HG03159 (cell line): ENCODE data around the gene DFFB.
"Not testable (repeated sequence)": the region's sequence is repeated elsewhere in the genome, so short reads cannot be mapped to it uniquely, and the experiment has no call there.

Experiments
- ATAC-seq: cut with Tn5 transposase; IDR thresholded peaks from one replicate; pipeline ENCODE4 v1.9.1; 2021; ENCODE audit warnings: mild to moderate bottlenecking, moderate library complexity; ENCODE audit not compliant: unreplicated experiment

DFFB gene

GRCh38 chr1:3907031-3907534 is 49.8 kb downstream of the DFFB start:
- no peak for ATAC-seq

- ATAC-seq, result no peak
These were observed 50.4 kb downstream of the DFFB start for GRCh38 chr1:3907621-3908165.

GRCh38 chr1:3908886-3909517 is 51.7 kb downstream of the DFFB start:
- no peak for ATAC-seq

- no peak for ATAC-seq
These were observed 52.3 kb downstream of the DFFB start for GRCh38 chr1:3909615-3910014.

GRCh38 chr1:3910049-3910731 is 52.9 kb downstream of the DFFB start:
- ATAC-seq, result no peak

GRCh38 chr1:3910857-3911845 is 53.9 kb downstream of the DFFB start:
- ATAC-seq, result no peak

GRCh38 chr1:3911981-3912808 is 54.9 kb downstream of the DFFB start:
- no peak for ATAC-seq

- ATAC-seq, result no peak
These were observed 55.8 kb downstream of the DFFB start for GRCh38 chr1:3912809-3913685.

- ATAC-seq, result no peak
These were observed 57.1 kb downstream of the DFFB start for GRCh38 chr1:3914331-3914851.

GRCh38 chr1:3914911-3915310 is 57.6 kb downstream of the DFFB start:
- ATAC-seq, result no peak

- ATAC-seq, result no peak
These were observed 58.4 kb downstream of the DFFB start for GRCh38 chr1:3915551-3916121.

GRCh38 chr1:3917761-3918160 is 60.5 kb downstream of the DFFB start:
- no peak for ATAC-seq

GRCh38 chr1:3918359-3918758 is 61.1 kb downstream of the DFFB start:
- not testable (repeated sequence) for ATAC-seq

- no peak for ATAC-seq
These were observed 61.8 kb downstream of the DFFB start for GRCh38 chr1:3918966-3919611.

GRCh38 chr1:3919706-3920105 is 62.4 kb downstream of the DFFB start:
- no peak for ATAC-seq

- ATAC-seq, result no peak
These were observed 64.5 kb downstream of the DFFB start for GRCh38 chr1:3921765-3922164.

- no peak for ATAC-seq
These were observed 65.0 kb downstream of the DFFB start for GRCh38 chr1:3922201-3922725.

- ATAC-seq, result no peak
These were observed 65.6 kb downstream of the DFFB start for GRCh38 chr1:3922851-3923250.
